ENCODE measurements around the gene QPRT.
"Not testable (repeated sequence)": the region's sequence is repeated elsewhere in the genome, so short reads cannot be mapped to it uniquely, and the experiment has no call there.

The QPRT gene

DNA sequence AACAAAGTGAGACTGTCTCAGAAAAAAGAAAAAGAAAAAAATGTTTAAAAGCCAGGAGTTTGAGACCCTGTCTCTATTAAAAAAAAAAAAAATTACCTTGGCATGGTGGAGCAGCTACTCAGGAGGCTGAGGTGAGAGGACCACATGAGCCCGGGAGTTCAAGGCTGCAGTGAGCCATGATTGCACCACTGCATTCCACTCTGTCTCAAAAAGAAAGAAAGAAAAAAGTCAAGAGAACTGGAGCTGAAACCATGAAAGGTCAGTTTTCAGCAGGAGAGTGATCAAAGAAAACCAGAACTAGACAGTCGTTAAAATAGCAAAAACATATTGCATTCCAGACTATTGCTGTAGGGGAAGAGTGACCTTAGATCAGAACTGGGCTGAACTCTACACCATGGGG, 8.8 kb downstream of the QPRT start:
- H3K9me3 ChIP-seq, result no peaks in the 10 kb centered on the region
- peaks cover 7% of the 10 kb centered on the region; the same call in 1 of the 2 replicates for H3K36me3 ChIP-seq
- H3K4me1 ChIP-seq, result no peaks in the 10 kb centered on the region
- H3K4me3 ChIP-seq (ENCODE audit: low read depth, low read length), result no peak overlapping the region
- H3K27me3 ChIP-seq, result no peaks in the 10 kb centered on the region
- DNase-seq, result no peak
- TF ChIP-seq, protein P1, sequence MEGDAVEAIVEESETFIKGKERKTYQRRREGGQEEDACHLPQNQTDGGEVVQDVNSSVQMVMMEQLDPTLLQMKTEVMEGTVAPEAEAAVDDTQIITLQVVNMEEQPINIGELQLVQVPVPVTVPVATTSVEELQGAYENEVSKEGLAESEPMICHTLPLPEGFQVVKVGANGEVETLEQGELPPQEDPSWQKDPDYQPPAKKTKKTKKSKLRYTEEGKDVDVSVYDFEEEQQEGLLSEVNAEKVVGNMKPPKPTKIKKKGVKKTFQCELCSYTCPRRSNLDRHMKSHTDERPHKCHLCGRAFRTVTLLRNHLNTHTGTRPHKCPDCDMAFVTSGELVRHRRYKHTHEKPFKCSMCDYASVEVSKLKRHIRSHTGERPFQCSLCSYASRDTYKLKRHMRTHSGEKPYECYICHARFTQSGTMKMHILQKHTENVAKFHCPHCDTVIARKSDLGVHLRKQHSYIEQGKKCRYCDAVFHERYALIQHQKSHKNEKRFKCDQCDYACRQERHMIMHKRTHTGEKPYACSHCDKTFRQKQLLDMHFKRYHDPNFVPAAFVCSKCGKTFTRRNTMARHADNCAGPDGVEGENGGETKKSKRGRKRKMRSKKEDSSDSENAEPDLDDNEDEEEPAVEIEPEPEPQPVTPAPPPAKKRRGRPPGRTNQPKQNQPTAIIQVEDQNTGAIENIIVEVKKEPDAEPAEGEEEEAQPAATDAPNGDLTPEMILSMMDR (IDR thresholded peaks at IDR 0.05; ENCODE audit: low read depth, low read length), result no peak

DNA sequence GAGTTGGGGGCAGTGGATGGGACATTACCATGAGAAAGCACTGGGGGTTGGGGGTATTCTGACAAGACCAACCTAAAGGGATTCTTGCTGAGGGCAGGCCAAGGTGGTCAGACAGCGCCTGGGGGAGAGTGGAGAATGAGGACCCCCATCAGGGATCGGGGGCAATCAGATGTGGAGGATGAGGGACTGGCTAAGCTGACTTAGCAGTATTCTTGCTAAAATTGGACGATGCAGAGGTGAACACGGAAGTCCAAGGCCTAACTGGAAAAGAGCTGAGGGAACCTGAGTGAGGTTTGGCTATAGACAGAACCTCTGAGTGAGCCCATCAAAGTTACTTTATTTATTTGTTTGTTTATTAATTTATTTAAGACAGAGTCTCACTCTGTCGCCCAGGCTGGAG, 9.2 kb downstream of the QPRT start:
- Histone ChIP-seq H3K4me3 (ENCODE audit: low read depth, low read length) (no peak overlapping the region), H3K4me1 (no peaks in the 10 kb centered on the region), H3K27me3 (no peaks in the 10 kb centered on the region), H3K36me3 (peaks cover 7% of the 10 kb centered on the region; the same call in 1 of the 2 replicates), H3K9me3 (no peaks in the 10 kb centered on the region)
- no peak for DNase-seq
- TF ChIP-seq, protein P1 (IDR thresholded peaks at IDR 0.05; ENCODE audit: low read depth, low read length), result no peak

DNA sequence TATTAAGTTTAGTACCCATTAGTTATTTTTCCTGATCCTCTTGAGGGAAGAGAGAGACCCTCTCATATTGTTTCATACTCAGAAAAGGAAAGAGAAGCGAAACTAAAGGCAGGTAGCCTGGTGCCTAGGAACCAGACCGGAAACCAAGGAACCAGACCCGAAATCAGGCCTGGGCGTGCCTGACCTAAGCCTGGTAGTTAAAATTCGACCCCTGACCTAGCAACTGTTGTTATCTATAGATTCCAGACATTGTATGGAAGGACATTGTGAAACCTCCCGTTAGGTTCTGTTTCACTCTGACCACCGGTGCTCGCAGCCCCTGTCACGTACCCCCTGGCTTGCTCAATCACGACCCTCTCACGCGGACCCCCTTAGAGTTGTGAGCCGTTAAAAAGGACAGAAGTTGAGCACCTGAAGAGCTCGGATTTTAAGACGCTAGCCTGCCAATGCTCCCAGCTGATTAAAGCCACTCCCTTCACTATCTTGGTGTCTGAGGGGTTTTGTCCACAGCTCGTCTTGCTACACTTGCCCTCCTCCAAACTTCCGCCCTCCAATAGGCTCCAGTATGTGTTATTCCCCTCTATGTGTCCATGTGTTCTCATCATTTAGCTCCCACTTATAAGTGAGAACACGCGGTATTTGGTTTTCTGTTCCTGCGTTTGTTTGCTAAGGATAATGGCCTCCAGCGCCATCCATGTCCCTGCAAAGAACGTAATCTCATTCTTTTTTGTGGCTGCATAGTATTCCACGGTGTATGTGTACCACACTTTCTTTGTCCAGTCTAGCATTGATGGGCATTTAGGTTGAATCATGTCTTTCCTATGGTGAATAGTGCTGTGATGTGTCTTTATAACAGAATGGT, 10.7 kb downstream of the QPRT start:
- H3K4me3 ChIP-seq (ENCODE audit: low read depth, low read length); H3K4me1 ChIP-seq; DNase-seq: not testable (repeated sequence)

DNA sequence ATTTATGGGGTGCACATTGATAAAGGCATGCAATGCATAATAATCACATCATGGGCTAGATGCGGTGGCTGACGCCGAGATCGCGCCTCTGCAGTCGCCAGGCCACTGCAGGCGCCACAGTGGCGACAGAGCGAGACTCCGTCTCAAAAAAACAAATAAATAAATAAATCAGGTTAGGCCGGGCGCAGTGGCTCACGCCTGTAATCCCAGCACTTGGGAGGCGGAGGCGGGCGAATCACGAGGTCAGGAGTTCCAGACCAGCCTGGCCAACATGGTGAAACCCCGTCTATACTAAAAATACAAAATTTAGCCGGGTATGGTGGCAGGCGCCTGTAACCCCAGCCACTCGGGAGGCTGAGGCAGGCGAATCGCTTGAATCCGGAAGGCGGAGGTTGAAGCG, 13.6 kb downstream of the QPRT start:
- peaks cover 12% of the 10 kb centered on the region for H3K36me3 ChIP-seq
- not testable (repeated sequence) for H3K27me3 ChIP-seq; H3K4me3 ChIP-seq (ENCODE audit: low read depth, low read length); H3K9me3 ChIP-seq; DNase-seq; H3K4me1 ChIP-seq

More for the DNA sequence above, 10.7 kb downstream of the QPRT start:
- H3K36me3 ChIP-seq, H3K9me3 ChIP-seq, H3K27me3 ChIP-seq: not testable (repeated sequence)

DNA sequence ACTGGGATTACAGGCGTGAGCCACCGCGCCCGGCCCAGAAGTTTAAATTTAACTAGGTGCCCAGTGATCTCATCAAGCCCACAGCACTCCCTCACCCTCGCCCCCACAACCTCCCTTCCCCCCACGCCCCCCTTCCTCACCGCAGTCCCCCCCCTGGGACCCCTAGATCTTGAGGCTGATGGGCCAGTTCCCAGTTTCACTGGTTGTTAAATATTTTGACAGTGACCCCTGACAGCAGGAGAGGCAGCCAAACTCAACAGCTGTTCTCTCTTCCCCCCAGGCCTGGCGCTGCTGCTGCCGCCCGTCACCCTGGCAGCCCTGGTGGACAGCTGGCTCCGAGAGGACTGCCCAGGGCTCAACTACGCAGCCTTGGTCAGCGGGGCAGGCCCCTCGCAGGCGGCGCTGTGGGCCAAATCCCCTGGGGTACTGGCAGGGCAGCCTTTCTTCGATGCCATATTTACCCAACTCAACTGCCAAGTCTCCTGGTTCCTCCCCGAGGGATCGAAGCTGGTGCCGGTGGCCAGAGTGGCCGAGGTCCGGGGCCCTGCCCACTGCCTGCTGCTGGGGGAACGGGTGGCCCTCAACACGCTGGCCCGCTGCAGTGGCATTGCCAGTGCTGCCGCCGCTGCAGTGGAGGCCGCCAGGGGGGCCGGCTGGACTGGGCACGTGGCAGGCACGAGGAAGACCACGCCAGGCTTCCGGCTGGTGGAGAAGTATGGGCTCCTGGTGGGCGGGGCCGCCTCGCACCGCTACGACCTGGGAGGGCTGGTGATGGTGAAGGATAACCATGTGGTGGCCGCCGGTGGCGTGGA, 15.6 kb downstream of the QPRT start:
- Histone ChIP-seq H3K36me3 (peaks cover 12% of the 10 kb centered on the region), H3K9me3 (no peaks in the 10 kb centered on the region), H3K4me3 (ENCODE audit: low read depth, low read length) (no peak overlapping the region), H3K27me3 (no peaks in the 10 kb centered on the region), H3K4me1 (no peaks in the 10 kb centered on the region; the same call in 1 of the 2 replicates)
- DNase-seq, result peak; percentile 26
- TF ChIP-seq, protein P1 (IDR thresholded peaks at IDR 0.05; ENCODE audit: low read depth, low read length), result no peak

DNA sequence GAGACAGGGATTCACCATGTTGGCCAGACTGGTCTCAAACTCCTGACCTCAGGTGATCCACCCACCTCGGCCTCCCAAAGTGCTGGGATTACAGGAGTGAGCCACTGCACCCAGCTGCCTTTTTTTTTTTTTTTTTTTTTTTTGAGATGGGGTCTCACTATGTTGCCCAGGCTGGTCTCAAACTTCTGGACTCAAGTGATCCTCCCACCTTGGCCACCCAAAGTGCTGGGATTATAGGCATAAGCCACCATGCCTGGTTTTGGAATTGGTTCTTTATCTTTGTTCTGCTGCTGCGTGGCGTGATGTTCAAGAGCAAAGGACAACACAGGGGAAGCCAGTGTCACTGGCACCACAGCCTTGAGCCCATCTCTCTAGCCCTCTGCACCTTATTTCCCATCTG, 16.7 kb downstream of the QPRT start:
- not testable (repeated sequence) for H3K27me3 ChIP-seq; DNase-seq; H3K9me3 ChIP-seq; H3K4me3 ChIP-seq (ENCODE audit: low read depth, low read length); H3K4me1 ChIP-seq
- peaks cover 12% of the 10 kb centered on the region for H3K36me3 ChIP-seq

DNA sequence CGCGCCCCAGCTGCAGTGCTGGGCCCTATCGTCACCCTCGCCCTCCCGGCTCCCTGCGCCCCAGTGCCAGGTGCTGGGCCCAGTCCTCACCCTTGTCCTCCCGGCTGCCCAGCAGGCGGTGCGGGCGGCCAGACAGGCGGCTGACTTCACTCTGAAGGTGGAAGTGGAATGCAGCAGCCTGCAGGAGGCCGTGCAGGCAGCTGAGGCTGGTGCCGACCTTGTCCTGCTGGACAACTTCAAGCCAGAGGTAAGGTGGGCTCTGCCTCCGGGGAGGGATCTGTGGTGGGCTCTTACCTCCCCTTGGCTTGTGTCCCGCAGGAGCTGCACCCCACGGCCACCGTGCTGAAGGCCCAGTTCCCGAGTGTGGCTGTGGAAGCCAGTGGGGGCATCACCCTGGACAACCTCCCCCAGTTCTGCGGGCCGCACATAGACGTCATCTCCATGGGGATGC, 17.9 kb downstream of the QPRT start:
- Histone ChIP-seq H3K27me3 (no peaks in the 10 kb centered on the region), H3K4me3 (ENCODE audit: low read depth, low read length) (no peak overlapping the region), H3K36me3 (peaks cover 12% of the 10 kb centered on the region), H3K4me1 (no peaks in the 10 kb centered on the region; the same call in 1 of the 2 replicates), H3K9me3 (no peaks in the 10 kb centered on the region)
- DNase-seq, result no peak
- TF ChIP-seq, protein P1 (IDR thresholded peaks at IDR 0.05; ENCODE audit: low read depth, low read length), result no peak
